ENCODE data around the gene KRT33B.

KRT33B gene

GRCh38 chr17:41327411-41328120 lies 42.0 kb downstream of the KRT33B start:
- peaks cover 4% of the 10 kb centered on the region for H3K4me1 ChIP-seq (ENCODE audit: insufficient read depth, insufficient read length)
- H3K9me3 ChIP-seq (ENCODE audit: insufficient read depth, low read length), result no peaks in the 10 kb centered on the region
- no peak overlapping the region for H3K9ac ChIP-seq (ENCODE audit: insufficient read length, low read depth)
- H3K27me3 ChIP-seq (ENCODE audit: insufficient read depth, insufficient read length), result no peaks in the 10 kb centered on the region
- H3K4me3 ChIP-seq (ENCODE audit: insufficient read length, low read depth), result no peak overlapping the region
- no peak for DNase-seq (ENCODE audit: low read depth, low spot score)
- H3K36me3 ChIP-seq (ENCODE audit: insufficient read depth, insufficient read length, low read length), result no peaks in the 10 kb centered on the region
- no peak for TF ChIP-seq SUZ12 (IDR thresholded peaks at IDR 0.05; ENCODE audit: extremely low read depth, insufficient read depth, insufficient read length)
- no peak for TF ChIP-seq ZNF274 (IDR thresholded peaks at IDR 0.05; ENCODE audit: low read depth, low read length)
- TF ChIP-seq YY1 (IDR thresholded peaks at IDR 0.05; ENCODE audit: insufficient read depth, insufficient read length), result no peak

- H3K4me1 ChIP-seq (ENCODE audit: insufficient read depth, insufficient read length), result peaks cover 4% of the 10 kb centered on the region
- TF ChIP-seq SUZ12 (IDR thresholded peaks at IDR 0.05; ENCODE audit: extremely low read depth, insufficient read depth, insufficient read length), result no peak
- no peak for TF ChIP-seq YY1 (IDR thresholded peaks at IDR 0.05; ENCODE audit: insufficient read depth, insufficient read length)
- TF ChIP-seq ZNF274 (IDR thresholded peaks at IDR 0.05; ENCODE audit: low read depth, low read length), result no peak
- no peak for DNase-seq (ENCODE audit: low read depth, low spot score)
- no peaks in the 10 kb centered on the region for H3K27me3 ChIP-seq (ENCODE audit: insufficient read depth, insufficient read length)
- H3K9ac ChIP-seq (ENCODE audit: insufficient read length, low read depth), result no peak overlapping the region
- H3K9me3 ChIP-seq (ENCODE audit: insufficient read depth, low read length), result no peaks in the 10 kb centered on the region
- no peaks in the 10 kb centered on the region for H3K36me3 ChIP-seq (ENCODE audit: insufficient read depth, insufficient read length, low read length)
- H3K4me3 ChIP-seq (ENCODE audit: insufficient read length, low read depth), result no peak overlapping the region
These were observed 43.2 kb downstream of the KRT33B start for GRCh38 chr17:41326173-41327145.

GRCh38 chr17:41325611-41326010 lies 44.0 kb downstream of the KRT33B start:
- no peaks in the 10 kb centered on the region for H3K36me3 ChIP-seq (ENCODE audit: insufficient read depth, insufficient read length, low read length)
- TF ChIP-seq ZNF274 (IDR thresholded peaks at IDR 0.05; ENCODE audit: low read depth, low read length) (no peak), YY1 (IDR thresholded peaks at IDR 0.05; ENCODE audit: insufficient read depth, insufficient read length) (no peak), SUZ12 (IDR thresholded peaks at IDR 0.05; ENCODE audit: extremely low read depth, insufficient read depth, insufficient read length) (no peak)

GRCh38 chr17:41325126-41325525 lies 44.5 kb downstream of the KRT33B start:
- DNase-seq (ENCODE audit: low read depth, low spot score), result no peak
- peaks cover 2% of the 10 kb centered on the region; the same call in 1 of the 2 replicates for H3K9me3 ChIP-seq (ENCODE audit: insufficient read depth, low read length)
- no peaks in the 10 kb centered on the region for H3K27me3 ChIP-seq (ENCODE audit: insufficient read depth, insufficient read length)
- H3K36me3 ChIP-seq (ENCODE audit: insufficient read depth, insufficient read length, low read length), result no peaks in the 10 kb centered on the region
- TF ChIP-seq YY1 (IDR thresholded peaks at IDR 0.05; ENCODE audit: insufficient read depth, insufficient read length) (no peak), SUZ12 (IDR thresholded peaks at IDR 0.05; ENCODE audit: extremely low read depth, insufficient read depth, insufficient read length) (no peak), ZNF274 (IDR thresholded peaks at IDR 0.05; ENCODE audit: low read depth, low read length) (no peak)
- H3K4me3 ChIP-seq (ENCODE audit: insufficient read length, low read depth), result no peak overlapping the region
- peaks cover 4% of the 10 kb centered on the region for H3K4me1 ChIP-seq (ENCODE audit: insufficient read depth, insufficient read length)
- H3K9ac ChIP-seq (ENCODE audit: insufficient read length, low read depth), result no peak overlapping the region

More at GRCh38 chr17:41325611-41326010, 44.0 kb downstream of the KRT33B start:
- no peaks in the 10 kb centered on the region for H3K27me3 ChIP-seq (ENCODE audit: insufficient read depth, insufficient read length)
- H3K9ac ChIP-seq (ENCODE audit: insufficient read length, low read depth), result no peak overlapping the region
- no peak overlapping the region for H3K4me3 ChIP-seq (ENCODE audit: insufficient read length, low read depth)
- no peak for DNase-seq (ENCODE audit: low read depth, low spot score)
- H3K9me3 ChIP-seq (ENCODE audit: insufficient read depth, low read length), result no peaks in the 10 kb centered on the region
- peaks cover 4% of the 10 kb centered on the region for H3K4me1 ChIP-seq (ENCODE audit: insufficient read depth, insufficient read length)

- DNase-seq (ENCODE audit: low read depth, low spot score), result peak; percentile 16
- Histone ChIP-seq H3K36me3 (ENCODE audit: insufficient read depth, insufficient read length, low read length) (no peaks in the 10 kb centered on the region), H3K4me3 (ENCODE audit: insufficient read length, low read depth) (no peak overlapping the region), H3K27me3 (ENCODE audit: insufficient read depth, insufficient read length) (no peaks in the 10 kb centered on the region), H3K9me3 (ENCODE audit: insufficient read depth, low read length) (peaks cover 9% of the 10 kb centered on the region), H3K9ac (ENCODE audit: insufficient read length, low read depth) (no peak overlapping the region), H3K4me1 (ENCODE audit: insufficient read depth, insufficient read length) (peaks cover 4% of the 10 kb centered on the region)
- no peak for TF ChIP-seq YY1 (IDR thresholded peaks at IDR 0.05; ENCODE audit: insufficient read depth, insufficient read length)
- TF ChIP-seq ZNF274 (IDR thresholded peaks at IDR 0.05; ENCODE audit: low read depth, low read length), result no peak
- no peak for TF ChIP-seq SUZ12 (IDR thresholded peaks at IDR 0.05; ENCODE audit: extremely low read depth, insufficient read depth, insufficient read length)
These were observed 45.2 kb downstream of the KRT33B start for GRCh38 chr17:41324180-41325075.

GRCh38 chr17:41322903-41323895 lies 46.4 kb downstream of the KRT33B start:
- Histone ChIP-seq H3K4me3 (ENCODE audit: insufficient read length, low read depth) (no peak overlapping the region), H3K9ac (ENCODE audit: insufficient read length, low read depth) (no peak overlapping the region), H3K4me1 (ENCODE audit: insufficient read depth, insufficient read length) (peaks cover 4% of the 10 kb centered on the region), H3K9me3 (ENCODE audit: insufficient read depth, low read length) (peaks cover 13% of the 10 kb centered on the region), H3K27me3 (ENCODE audit: insufficient read depth, insufficient read length) (no peaks in the 10 kb centered on the region), H3K36me3 (ENCODE audit: insufficient read depth, insufficient read length, low read length) (no peaks in the 10 kb centered on the region)
- DNase-seq (ENCODE audit: low read depth, low spot score), result no peak
- TF ChIP-seq ZNF274 (IDR thresholded peaks at IDR 0.05; ENCODE audit: low read depth, low read length), result no peak
- TF ChIP-seq SUZ12 (IDR thresholded peaks at IDR 0.05; ENCODE audit: extremely low read depth, insufficient read depth, insufficient read length), result no peak
- no peak for TF ChIP-seq YY1 (IDR thresholded peaks at IDR 0.05; ENCODE audit: insufficient read depth, insufficient read length)
